ENCODE data around the gene ARIH2.

Gene ARIH2

GRCh38 chr3:48989126-48989795 lies 70.6 kb downstream of the ARIH2 start:
- Histone ChIP-seq H3K27me3 (ENCODE audit: low read depth, low read length) (no peaks in the 10 kb centered on the region), H3K4me1 (ENCODE audit: low read length) (peaks cover 15% of the 10 kb centered on the region), H3K9me3 (ENCODE audit: insufficient read depth, low read length) (no peaks in the 10 kb centered on the region), H3K27ac (ENCODE audit: low read length) (peak overlapping the region; percentile 57), H3K79me2 (ENCODE audit: low read length) (peaks cover 36% of the 10 kb centered on the region), H3K9ac (ENCODE audit: low read length) (peak overlapping the region; percentile 86), H3K4me2 (ENCODE audit: low read length) (peak overlapping the region; percentile 95), H2AFZ (ENCODE audit: low read depth, low read length) (peak overlapping the region; percentile 59; the same call in 1 of the 2 replicates), H3K4me3 (ENCODE audit: low read length) (peak overlapping the region; percentile 81), H4K20me1 (ENCODE audit: insufficient read depth, low read length) (no peaks in the 10 kb centered on the region), H3K36me3 (replicated peaks; ENCODE audit: low read depth, low read length) (peaks cover 18% of the 10 kb centered on the region)
- TF ChIP-seq EZH2phosphoT487 (IDR thresholded peaks at IDR 0.05; ENCODE audit: low read depth) = no peak
- no peak for TF ChIP-seq CTCF (IDR thresholded peaks at IDR 0.05; ENCODE audit: low read depth, low read length)

GRCh38 chr3:48989796-48990635 lies 71.4 kb downstream of the ARIH2 start, which contains the start of gene P4HTM:
TSS of gene P4HTM (plus strand) at chr3:48990241. CDS start at chr3:48990257, 16 bp downstream.
- peaks cover 12% of the 10 kb centered on the region for H3K36me3 ChIP-seq (replicated peaks; ENCODE audit: low read depth, low read length)
- peak within 1 kb of the TSS; percentile 64 for H2AFZ ChIP-seq (ENCODE audit: low read depth, low read length)
- H3K4me3 ChIP-seq (ENCODE audit: low read length) = peak within 1 kb of the TSS; percentile 81
- no peaks in the 10 kb centered on the region for H3K27me3 ChIP-seq (ENCODE audit: low read depth, low read length)
- peak within 1 kb of the TSS; percentile 86 for H3K9ac ChIP-seq (ENCODE audit: low read length)
- H3K27ac ChIP-seq (ENCODE audit: low read length) = peak within 1 kb of the TSS; percentile 57
- no peaks in the 10 kb centered on the region for H4K20me1 ChIP-seq (ENCODE audit: insufficient read depth, low read length)
- peaks cover 36% of the 10 kb centered on the region for H3K79me2 ChIP-seq (ENCODE audit: low read length)
- H3K4me1 ChIP-seq (ENCODE audit: low read length) = peaks cover 15% of the 10 kb centered on the region
- no peaks in the 10 kb centered on the region for H3K9me3 ChIP-seq (ENCODE audit: insufficient read depth, low read length)
- H3K4me2 ChIP-seq (ENCODE audit: low read length) = peak within 1 kb of the TSS; percentile 95
- TF ChIP-seq EZH2phosphoT487 (IDR thresholded peaks at IDR 0.05; ENCODE audit: low read depth) (no peak), CTCF (IDR thresholded peaks at IDR 0.05; ENCODE audit: low read depth, low read length) (peak; percentile 50)

GRCh38 chr3:48990636-48991469 lies 72.2 kb downstream of the ARIH2 start:
- peaks cover 36% of the 10 kb centered on the region for H3K79me2 ChIP-seq (ENCODE audit: low read length)
- H3K27me3 ChIP-seq (ENCODE audit: low read depth, low read length) = no peaks in the 10 kb centered on the region
- peak overlapping the region; percentile 81 for H3K4me3 ChIP-seq (ENCODE audit: low read length)
- H3K9me3 ChIP-seq (ENCODE audit: insufficient read depth, low read length) = no peaks in the 10 kb centered on the region
- TF ChIP-seq EZH2phosphoT487 (IDR thresholded peaks at IDR 0.05; ENCODE audit: low read depth) (no peak), CTCF (IDR thresholded peaks at IDR 0.05; ENCODE audit: low read depth, low read length) (no peak)
- peaks cover 15% of the 10 kb centered on the region for H3K4me1 ChIP-seq (ENCODE audit: low read length)
- peak overlapping the region; percentile 64 for H2AFZ ChIP-seq (ENCODE audit: low read depth, low read length)
- H4K20me1 ChIP-seq (ENCODE audit: insufficient read depth, low read length) = no peaks in the 10 kb centered on the region
- peak overlapping the region; percentile 86 for H3K9ac ChIP-seq (ENCODE audit: low read length)
- peaks cover 10% of the 10 kb centered on the region for H3K36me3 ChIP-seq (replicated peaks; ENCODE audit: low read depth, low read length)
- peak overlapping the region; percentile 95 for H3K4me2 ChIP-seq (ENCODE audit: low read length)
- H3K27ac ChIP-seq (ENCODE audit: low read length) = peak overlapping the region; percentile 57
